Measurements from ENCODE around the gene TJP1.
"Not testable (repeated sequence)": the region's sequence is repeated elsewhere in the genome, so short reads cannot be mapped to it uniquely, and the experiment has no call there.

The TJP1 gene

GRCh38 chr15:29749365-29750086 is 72.7 kb downstream of the TJP1 start:
- no peak for DNase-seq

DNA sequence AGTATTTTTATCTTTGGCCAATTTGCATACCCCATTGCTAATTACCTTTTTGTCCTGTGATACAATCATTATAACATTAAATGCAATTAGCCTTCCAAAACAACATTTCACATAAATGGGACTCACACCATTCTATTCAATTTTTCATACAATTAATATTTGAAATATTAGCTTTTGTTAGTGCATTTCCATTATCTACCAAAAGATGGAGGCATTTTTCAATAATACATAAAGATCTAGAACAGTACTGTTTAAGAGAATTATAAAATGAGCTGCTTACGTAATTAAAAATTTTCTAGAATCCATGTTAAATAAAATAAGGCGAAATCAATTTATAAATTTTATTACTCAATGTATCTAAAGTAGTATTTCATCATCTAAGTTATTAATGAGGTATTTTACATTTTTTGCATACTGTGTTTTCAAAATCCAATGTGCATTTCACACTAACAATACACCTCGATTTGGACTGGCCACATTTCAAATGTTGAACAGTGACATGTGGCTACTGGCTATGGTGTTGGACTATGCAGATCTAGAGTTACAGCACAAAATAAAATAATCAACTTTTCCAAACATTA is 74.3 kb downstream of the TJP1 start:
- DNase-seq: no peak

DNA sequence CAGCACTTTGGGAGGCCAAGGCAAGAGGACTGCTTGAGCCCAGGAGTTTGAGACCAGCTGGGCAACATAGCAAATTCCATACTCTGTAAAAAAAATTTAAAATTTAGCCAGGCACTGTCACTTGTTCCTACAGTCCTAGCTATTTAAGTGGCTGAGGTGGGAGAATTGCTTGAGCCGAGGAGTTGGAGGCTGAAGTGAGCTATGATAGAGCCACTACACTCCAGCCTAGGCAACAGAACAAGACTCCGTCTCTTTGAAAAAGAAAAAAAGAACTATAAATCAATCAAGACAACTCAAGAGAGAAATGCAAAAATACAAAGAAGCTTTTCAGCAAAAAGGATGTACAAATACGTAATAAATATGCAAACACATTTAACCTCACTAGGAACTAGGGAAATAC is 78.8 kb downstream of the TJP1 start:
- no peak for DNase-seq

- DNase-seq: no peak
Observed at GRCh38 chr15:29740692-29741311, 81.5 kb downstream of the TJP1 start.

DNA sequence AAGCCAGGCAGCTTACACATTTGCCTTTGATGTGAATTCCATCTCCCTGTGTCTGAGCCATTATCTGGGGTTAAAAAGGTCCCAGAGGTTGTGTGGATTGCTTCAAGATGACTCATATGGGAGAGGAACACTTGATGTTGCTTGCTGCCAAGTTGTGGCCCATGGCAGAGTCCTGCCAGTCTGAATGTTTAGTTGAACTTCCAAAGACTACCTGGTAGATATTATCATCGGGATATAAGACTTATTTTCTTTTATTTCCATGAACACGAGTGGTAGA is 85.6 kb downstream of the TJP1 start:
- no peak for DNase-seq

GRCh38 chr15:29736012-29736743 is 86.1 kb downstream of the TJP1 start:
- no peak for DNase-seq

- no peak for DNase-seq
Observed at GRCh38 chr15:29734917-29735572, 87.2 kb downstream of the TJP1 start.

DNA sequence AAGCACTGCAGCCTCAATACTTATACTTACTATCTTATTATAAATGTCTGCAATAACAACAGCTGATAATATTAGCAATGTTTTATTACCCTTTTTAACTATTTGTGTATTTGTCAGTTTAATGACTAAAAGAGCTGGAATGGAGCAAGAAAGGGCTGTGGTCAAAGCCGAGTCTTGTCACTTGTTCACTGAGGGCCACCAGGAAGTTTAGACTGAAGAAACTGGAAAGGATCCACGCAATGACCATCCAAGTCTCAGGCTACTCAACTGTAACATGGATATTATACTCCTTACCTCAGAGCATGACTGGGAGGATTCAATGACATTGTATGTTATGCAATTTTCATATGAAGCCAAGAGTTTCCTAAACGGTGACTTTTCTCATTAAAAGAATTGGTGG is 90.4 kb downstream of the TJP1 start:
- no peak for DNase-seq

GRCh38 chr15:29730471-29730870 is 91.8 kb downstream of the TJP1 start:
- DNase-seq: not testable (repeated sequence)

- no peak for DNase-seq
Observed at GRCh38 chr15:29728418-29728817, 93.8 kb downstream of the TJP1 start.

DNA sequence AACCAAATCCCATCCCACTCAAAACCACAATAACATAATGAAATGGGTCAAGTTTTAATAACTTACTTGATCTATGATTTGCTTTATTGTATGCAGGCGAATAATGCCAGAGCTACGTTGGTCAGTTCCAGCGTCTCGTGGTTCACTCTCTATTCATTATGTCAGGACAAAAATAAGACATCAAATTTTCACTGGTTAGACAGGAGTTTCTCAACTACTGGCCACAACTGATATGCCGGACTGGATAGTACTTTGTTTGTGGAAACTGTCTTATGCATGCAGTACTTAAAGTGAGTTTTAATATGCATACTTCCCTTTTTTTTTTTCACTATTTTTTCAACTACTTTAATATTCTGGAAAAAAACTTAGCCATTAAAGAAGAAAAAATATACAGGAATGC is 94.4 kb downstream of the TJP1 start:
- DNase-seq: no peak

- no peak for DNase-seq
Observed at GRCh38 chr15:29726553-29726952, 95.7 kb downstream of the TJP1 start.

- DNase-seq: no peak
Observed at GRCh38 chr15:29724026-29724425, 98.2 kb downstream of the TJP1 start.

DNA sequence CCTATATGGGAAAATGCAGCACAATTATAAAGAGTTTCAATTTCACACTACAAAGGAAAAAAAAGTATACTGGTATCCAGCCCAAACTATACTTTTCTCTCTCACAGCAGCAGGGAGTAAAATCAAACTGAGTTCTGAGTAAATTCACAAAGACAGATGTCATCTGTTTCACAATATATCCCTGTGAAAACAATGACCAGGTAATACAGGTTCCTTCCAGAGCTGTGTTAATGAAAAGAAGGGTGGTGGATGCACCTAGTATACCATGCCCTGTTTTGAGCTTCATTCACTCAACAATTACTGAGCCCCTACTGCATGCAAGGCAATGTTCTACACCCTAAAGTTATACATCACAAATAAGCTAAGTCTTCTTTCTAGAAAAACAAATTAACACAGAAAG is 108.5 kb downstream of the TJP1 start:
- no peak for DNase-seq

DNA sequence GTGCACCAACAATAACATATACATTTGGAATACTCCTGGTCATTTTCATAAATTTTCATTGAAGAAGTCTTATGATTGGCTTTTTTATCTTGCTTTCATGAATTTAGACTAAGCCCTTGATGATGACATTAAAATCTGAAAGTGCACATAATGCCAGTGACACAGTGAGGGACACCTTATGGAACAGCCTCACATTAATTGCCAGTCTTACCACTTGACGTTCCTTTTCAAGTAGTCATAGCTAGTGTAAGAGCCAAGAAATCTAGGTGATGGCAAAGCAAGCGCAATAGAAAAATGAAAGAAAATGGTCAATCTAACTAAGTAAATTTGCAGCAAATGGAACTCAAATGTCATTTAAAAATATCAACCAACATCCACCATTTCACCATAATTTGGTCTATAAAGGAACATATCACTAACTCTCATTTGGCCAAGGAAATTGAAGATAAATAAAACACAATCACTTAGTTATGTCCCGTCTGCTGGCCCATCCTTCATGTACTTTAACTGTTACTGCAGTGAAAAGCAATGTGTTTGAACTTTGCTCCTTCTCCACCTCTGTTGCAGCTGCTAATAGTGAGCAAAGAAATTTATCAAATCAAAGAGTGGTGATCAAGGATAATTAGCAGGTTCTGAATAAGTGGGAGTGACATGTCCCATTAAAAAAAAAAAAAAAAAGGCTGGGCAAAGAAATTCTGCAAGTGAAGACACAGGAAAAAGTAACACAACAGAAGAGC is 110.0 kb downstream of the TJP1 start:
- no peak for DNase-seq

GRCh38 chr15:29711531-29711930 is 110.7 kb downstream of the TJP1 start:
- DNase-seq: no peak

- no peak for DNase-seq
Observed at GRCh38 chr15:29708519-29708918, 113.7 kb downstream of the TJP1 start.

DNA sequence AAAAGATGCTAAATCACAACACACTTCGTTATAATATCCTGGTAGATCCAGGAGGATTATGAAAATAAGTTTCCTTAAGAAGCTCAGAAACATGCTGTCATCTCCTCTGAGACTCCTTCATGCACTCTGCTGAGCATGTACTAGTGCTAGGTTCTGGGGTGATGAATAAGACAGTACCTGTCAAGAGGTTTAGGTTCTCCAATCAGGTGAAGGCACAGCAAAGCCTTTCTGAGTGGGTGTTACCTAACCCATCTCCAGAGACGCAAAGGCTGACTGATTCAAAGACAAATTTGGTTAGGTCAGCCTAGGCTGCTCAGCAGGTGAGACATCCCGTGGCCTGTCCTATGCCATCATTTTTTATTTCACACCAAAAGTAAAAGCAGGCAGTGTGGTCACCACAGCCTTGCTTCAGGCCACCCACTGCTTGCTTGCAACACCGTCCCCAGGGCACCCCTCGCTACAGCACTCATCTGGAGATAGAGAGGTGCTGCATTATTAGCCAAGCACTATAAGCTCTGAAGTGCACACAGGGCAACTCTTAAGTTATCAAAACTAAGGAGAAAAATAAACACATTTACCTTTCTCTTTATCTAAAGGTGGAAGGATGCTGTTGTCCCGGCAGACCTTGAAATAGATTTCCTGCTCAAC is 117.2 kb downstream of the TJP1 start:
- DNase-seq: no peak

DNA sequence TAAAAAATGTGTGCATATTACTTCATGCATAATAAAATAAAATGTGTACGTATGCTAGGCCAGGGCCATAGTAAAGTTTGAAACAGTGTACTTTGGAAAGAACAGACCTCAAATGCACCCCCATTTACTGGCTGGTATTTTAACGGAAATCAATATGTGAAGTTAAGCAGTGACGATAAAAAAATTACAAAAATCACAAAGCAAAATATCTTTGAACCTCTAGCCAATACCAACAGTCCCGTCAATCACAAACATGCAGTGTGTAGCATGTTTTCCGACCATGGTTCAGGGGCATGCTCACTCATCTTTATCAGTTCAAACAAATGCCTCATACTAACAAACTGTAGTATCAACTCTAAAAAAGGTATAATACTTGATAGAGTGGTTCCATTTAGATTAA is 121.1 kb downstream of the TJP1 start:
- no peak for DNase-seq

DNA sequence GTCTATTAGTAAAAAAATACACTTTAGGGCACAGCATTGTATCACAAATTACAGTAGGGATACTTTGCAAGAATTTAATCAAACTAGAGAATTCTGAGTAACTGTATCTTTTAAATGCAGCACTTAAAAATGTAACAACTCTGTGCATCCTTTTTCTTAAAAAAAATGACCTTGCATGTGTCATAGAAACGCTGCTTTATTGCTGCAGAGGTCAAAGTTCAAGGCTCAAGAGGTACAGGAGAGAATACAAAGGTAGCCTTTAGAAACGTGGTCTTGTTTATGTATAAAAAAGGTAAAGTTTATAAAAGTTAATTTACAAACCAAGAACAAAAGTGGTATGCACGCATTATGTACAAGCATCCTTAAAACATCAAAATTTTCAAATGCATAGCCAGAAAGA is 122.0 kb downstream of the TJP1 start:
- no peak for DNase-seq

GRCh38 chr15:29699791-29700190 is 122.5 kb downstream of the TJP1 start:
- DNase-seq: no peak

DNA sequence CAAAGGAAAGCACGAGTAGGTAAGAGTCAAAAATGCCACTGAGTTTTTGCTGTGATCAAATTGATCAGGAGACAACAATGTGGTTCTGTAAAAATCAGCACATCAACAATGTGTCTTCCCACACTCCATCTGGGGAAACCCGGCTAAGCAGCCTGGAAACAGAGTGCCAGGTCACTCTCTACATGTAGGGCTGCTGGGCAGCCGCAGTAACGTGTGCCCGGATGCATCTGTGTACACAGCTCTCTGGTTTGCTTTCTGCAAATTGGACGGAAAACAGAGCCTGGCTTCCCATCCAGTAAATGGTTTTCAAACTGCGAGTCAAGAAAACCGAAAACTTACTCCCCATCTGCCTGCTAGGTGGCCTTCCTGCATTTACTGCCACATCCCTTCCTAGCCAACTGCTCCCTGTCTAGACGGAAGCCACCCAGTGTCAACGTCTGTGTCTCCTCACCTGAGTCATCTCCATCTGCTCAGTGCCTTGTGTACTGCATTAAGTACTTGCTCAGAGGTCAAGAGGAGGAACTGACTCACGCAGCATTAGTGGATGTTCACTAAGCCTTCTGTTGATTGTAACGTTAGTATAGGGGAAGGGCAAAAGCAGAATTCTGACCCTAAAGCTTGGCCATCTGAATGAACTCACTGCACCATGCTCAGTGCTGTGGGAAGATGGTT is 124.1 kb downstream of the TJP1 start:
- DNase-seq: no peak

All from left hindlimb (tissue), 1 donor.